Astrocyte of the cerebellum (primary cell): ENCODE results near the gene RASL11B.

Experiments
- DNase-seq: peaks from one replicate; pipeline ENCODE4 v3.0.0-alpha.2; 2011; ENCODE audit warnings: low read depth
- H3K4me3 ChIP-seq: 2 replicates; pipeline ENCODE4 v1.5.1; 2011; ENCODE audit warnings: mild to moderate bottlenecking, low read depth, low read length, moderate library complexity
- CTCF ChIP-seq: IDR thresholded peaks from 2 replicates; pipeline ENCODE4 v1.5.1; 2012; ENCODE audit warnings: low read length, low read depth, moderate library complexity, mild to moderate bottlenecking; ENCODE audit errors: missing control alignments
- in situ Hi-C: cut with HindIII; loops from 2 replicates; pipeline ENCODE4 v1.10.0; 2017; ENCODE audit warnings: low sequenced_read_pairs

The RASL11B gene

GRCh38 chr4:52870225-52870624, 8.1 kb downstream of the RASL11B start:
- H3K4me3 ChIP-seq: no peak overlapping the region
- TF ChIP-seq CTCF: no peak
- in situ Hi-C loops: no loop called here
- no peak for DNase-seq

GRCh38 chr4:52873191-52873590, 11.1 kb downstream of the RASL11B start:
- no peak for DNase-seq
- in situ Hi-C loops: no loop called here
- no peak overlapping the region for H3K4me3 ChIP-seq
- TF ChIP-seq CTCF: no peak

DNA sequence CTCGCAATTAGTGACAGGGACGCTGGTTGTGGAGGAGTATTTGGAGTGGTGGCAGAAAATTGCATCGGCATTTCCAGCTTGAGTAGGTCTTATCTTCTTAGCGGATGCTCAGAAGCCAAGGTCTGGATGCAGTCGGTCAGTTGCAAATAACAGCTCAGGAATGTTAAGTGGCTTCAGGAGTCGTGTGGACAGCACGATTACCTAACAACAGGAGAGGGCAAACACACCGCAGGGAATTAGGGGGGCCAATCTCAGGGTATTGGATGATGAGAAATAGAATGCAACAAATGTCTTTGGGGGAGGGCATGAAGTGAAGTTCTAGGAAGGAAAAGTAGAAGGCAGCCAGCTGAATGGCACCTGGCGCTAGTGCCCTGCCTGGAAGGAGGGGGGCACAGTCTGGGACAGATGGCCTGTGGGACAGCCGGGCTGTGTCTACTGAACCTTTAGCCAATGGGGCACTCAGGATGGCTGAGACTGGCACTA, 11.8 kb downstream of the RASL11B start:
- no peak for DNase-seq
- H3K4me3 ChIP-seq: no peak overlapping the region
- TF ChIP-seq CTCF: no peak
- in situ Hi-C loops: no loop called here

DNA sequence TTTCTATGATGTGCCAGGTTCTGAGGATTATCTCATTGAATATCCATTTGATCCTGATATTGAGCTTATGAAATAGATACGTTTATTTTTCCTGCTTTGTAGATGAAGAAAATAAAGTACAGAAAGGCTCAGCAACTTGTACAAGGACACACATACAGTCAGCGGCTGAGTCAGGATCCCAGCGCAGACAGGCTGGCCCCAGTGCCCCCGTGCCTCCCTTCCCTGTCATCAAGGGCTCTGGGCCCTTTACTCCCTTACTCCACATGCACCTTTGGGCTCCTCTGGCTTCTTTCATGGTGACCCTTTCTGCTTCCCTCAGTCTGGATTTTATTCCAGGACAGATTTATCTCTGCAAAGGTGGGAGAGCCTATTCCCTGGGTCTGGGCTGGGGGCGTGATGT, 12.8 kb downstream of the RASL11B start:
- no peak overlapping the region for H3K4me3 ChIP-seq
- DNase-seq: no peak
- in situ Hi-C loops: no loop called here
- TF ChIP-seq CTCF: no peak

- in situ Hi-C loops: no loop called here
- no peak overlapping the region for H3K4me3 ChIP-seq
- TF ChIP-seq CTCF: no peak
- DNase-seq: no peak
These were observed 14.0 kb downstream of the RASL11B start for GRCh38 chr4:52876069-52876468.

DNA sequence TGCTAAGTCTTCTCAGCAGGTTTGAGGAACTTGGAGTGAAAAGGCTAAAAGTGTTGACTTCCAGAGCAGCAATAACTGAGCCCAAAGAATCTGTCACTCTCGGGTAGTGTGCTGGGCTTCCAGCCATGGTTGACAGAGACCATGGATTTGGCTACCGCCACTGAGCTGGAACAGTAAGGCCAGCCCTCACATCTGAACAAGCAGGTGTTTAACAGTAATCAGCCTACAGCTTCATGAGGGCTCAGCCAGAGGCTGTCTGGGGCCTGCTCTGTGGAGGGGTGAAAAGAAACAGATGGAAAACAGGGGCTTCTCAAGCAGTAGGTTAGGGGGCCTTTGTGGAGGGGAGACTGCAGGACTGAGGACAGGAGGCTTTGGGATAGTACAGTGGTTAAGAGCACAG, 14.9 kb downstream of the RASL11B start:
- H3K4me3 ChIP-seq: no peak overlapping the region
- no peak for TF ChIP-seq CTCF
- in situ Hi-C loops: no loop called here
- no peak for DNase-seq

GRCh38 chr4:52877694-52878093, 15.6 kb downstream of the RASL11B start:
- TF ChIP-seq CTCF: no peak
- no peak for DNase-seq
- in situ Hi-C loops: no loop called here
- H3K4me3 ChIP-seq: no peak overlapping the region
